HEK293 (cell line): ENCODE results near the gene FRAS1.
"Not testable (repeated sequence)": the region's sequence is repeated elsewhere in the genome, so short reads cannot be mapped to it uniquely, and the experiment has no call there.

ENCODE experiments used
- CTCF ChIA-PET: fragments of 350-600 bp; formaldehyde crosslinking; extraction: SDS; loops from one replicate; lab custom pipeline; 2021; ENCODE audit warnings: antibody characterized with exemption; lab: Yijun Ruan, JAX
- POLR2A ChIA-PET: fragments of 300-600 bp; formaldehyde crosslinking; extraction: SDS; loops from one replicate; lab custom pipeline; 2020; ENCODE audit warnings: antibody characterized with exemption, inconsistent platforms; lab: Yijun Ruan, JAX
- H3K27ac ChIP-seq: fragments of 200-500 bp; sonication (Bioruptor generic); 2 replicates; pipeline ENCODE4 v1.5.1; 2014; ENCODE audit warnings: low read depth, low read length, control low read depth, inconsistent platforms; ENCODE audit errors: extremely low read depth
- H3K36me3 ChIP-seq, 2 experiments: fragments of 200-500 bp in 1 of 2; sonication (Bioruptor generic) in 1 of 2; 1 replicate in 1 of 2; 2 replicates in 1 of 2; pipeline ENCODE4 v1.5.1; 2014 to 2017; ENCODE audit warnings: inconsistent platforms in 2 of 2, low read length in 2 of 2; ENCODE audit not compliant: control insufficient read depth in 2 of 2, insufficient read depth in 1 of 2
- H3K4me1 ChIP-seq: fragments of 200-500 bp; sonication (Bioruptor generic); 2 replicates; pipeline ENCODE4 v1.5.1; 2014; ENCODE audit warnings: mild to moderate bottlenecking, low read length, inconsistent platforms; ENCODE audit not compliant: control insufficient read depth, insufficient read depth
- H3K4me3 ChIP-seq: 2 replicates; pipeline ENCODE4 v1.5.1; 2011; ENCODE audit warnings: low read depth, mild to moderate bottlenecking, control low read depth, low read length, moderate library complexity
- H3K9me3 ChIP-seq: fragments of 200-500 bp; sonication (Bioruptor generic); 2 replicates; pipeline ENCODE4 v1.5.1; 2014; ENCODE audit warnings: low read depth, low read length, inconsistent platforms; ENCODE audit not compliant: control insufficient read depth, insufficient read depth
- BCL11A ChIP-seq: fragments of 450-650 bp; formaldehyde crosslinking; IDR thresholded peaks from 2 replicates; pipeline ENCODE4 v1.5.1; 2016; ENCODE audit warnings: low read depth, missing biosample characterization, missing genetic modification characterization
- KLF7 ChIP-seq: fragments of 450-650 bp; formaldehyde crosslinking; IDR thresholded peaks from 2 replicates; pipeline ENCODE4 v1.5.1; 2016; ENCODE audit warnings: missing biosample characterization, missing genetic modification characterization, borderline replicate concordance
- MZF1 ChIP-seq: fragments of 450-650 bp; formaldehyde crosslinking; IDR thresholded peaks from 2 replicates; pipeline ENCODE4 v1.5.1; 2017; ENCODE audit warnings: missing biosample characterization, missing genetic modification characterization, borderline replicate concordance
- YY2 ChIP-seq: fragments of 450-650 bp; formaldehyde crosslinking; IDR thresholded peaks from 2 replicates; pipeline ENCODE4 v1.5.1; 2016; ENCODE audit warnings: missing biosample characterization, missing genetic modification characterization
- ZBTB49 ChIP-seq: fragments of 450-650 bp; formaldehyde crosslinking; IDR thresholded peaks from 2 replicates; pipeline ENCODE4 v1.5.1; 2016; ENCODE audit warnings: missing biosample characterization, missing genetic modification characterization, low read depth
- ZIC2 ChIP-seq: fragments of 450-650 bp; formaldehyde crosslinking; IDR thresholded peaks from 2 replicates; pipeline ENCODE4 v1.5.1; 2016; ENCODE audit warnings: missing biosample characterization, missing genetic modification characterization
- ZNF10 ChIP-seq: fragments of 450-650 bp; formaldehyde crosslinking; IDR thresholded peaks from 2 replicates; pipeline ENCODE4 v1.5.1; 2017; ENCODE audit warnings: missing biosample characterization, missing genetic modification characterization
- ZNF2 ChIP-seq: fragments of 450-650 bp; formaldehyde crosslinking; IDR thresholded peaks from 2 replicates; pipeline ENCODE4 v1.5.1; 2016; ENCODE audit warnings: missing biosample characterization, missing genetic modification characterization
- ZNF37A ChIP-seq: fragments of 450-650 bp; IDR thresholded peaks from 2 replicates; pipeline ENCODE4 v1.5.1; 2018; ENCODE audit warnings: missing biosample characterization, missing genetic modification characterization
- ZNF571 ChIP-seq: fragments of 450-650 bp; formaldehyde crosslinking; IDR thresholded peaks from 2 replicates; pipeline ENCODE4 v1.5.0; 2017; ENCODE audit warnings: missing biosample characterization, missing genetic modification characterization
- ZNF596 ChIP-seq: fragments of 450-650 bp; IDR thresholded peaks from 2 replicates; pipeline ENCODE4 v1.5.0; 2018; ENCODE audit warnings: missing biosample characterization, mild to moderate bottlenecking, missing genetic modification characterization, moderate library complexity
- ZNF677 ChIP-seq: fragments of 450-650 bp; IDR thresholded peaks from 2 replicates; pipeline ENCODE4 v1.5.0; 2018; ENCODE audit warnings: missing biosample characterization, mild to moderate bottlenecking, missing genetic modification characterization, moderate library complexity
- ZNF701 ChIP-seq: fragments of 450-650 bp; formaldehyde crosslinking; IDR thresholded peaks from 2 replicates; pipeline ENCODE4 v1.5.1; 2016; ENCODE audit warnings: missing biosample characterization, missing genetic modification characterization
- ZNF707 ChIP-seq: fragments of 450-650 bp; formaldehyde crosslinking; IDR thresholded peaks from 2 replicates; pipeline ENCODE4 v1.5.1; 2016; ENCODE audit warnings: missing biosample characterization, missing genetic modification characterization
- ZNF791 ChIP-seq: fragments of 450-650 bp; formaldehyde crosslinking; IDR thresholded peaks from 2 replicates; pipeline ENCODE4 v1.5.1; 2016; ENCODE audit warnings: missing biosample characterization, missing genetic modification characterization
- ZSCAN5A ChIP-seq: fragments of 450-650 bp; formaldehyde crosslinking; IDR thresholded peaks from 2 replicates; pipeline ENCODE4 v1.5.1; 2016; ENCODE audit warnings: missing biosample characterization, missing genetic modification characterization
- TF ChIP-seq, protein P1 (sequence below): fragments of 450-650 bp; formaldehyde crosslinking; IDR thresholded peaks from 2 replicates; pipeline ENCODE4 v1.5.1; 2016; ENCODE audit warnings: missing biosample characterization, missing genetic modification characterization

The FRAS1 gene

DNA sequence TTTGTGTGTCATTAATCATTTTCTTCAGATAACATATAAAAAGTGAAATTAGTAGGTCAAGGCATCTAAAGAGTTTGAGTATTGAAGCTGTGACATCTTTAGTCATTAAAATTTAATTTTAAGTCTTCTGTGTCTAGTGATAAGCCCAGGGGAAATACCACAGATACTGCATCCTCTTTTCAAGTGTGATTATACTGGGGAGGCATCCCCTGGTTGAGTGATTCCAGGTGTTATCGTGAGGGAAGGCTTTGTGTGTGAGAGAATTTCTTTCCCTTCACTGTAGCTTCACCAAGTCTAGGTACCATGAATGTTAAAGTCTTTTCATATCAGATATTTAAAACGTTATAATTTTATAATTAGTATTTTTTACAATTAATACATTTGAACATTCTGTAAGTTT is 193.4 kb downstream of the FRAS1 start:
- Histone ChIP-seq H3K9me3 (no peaks in the 10 kb centered on the region), H3K27ac (no peak overlapping the region), H3K4me1 (peaks cover 11% of the 10 kb centered on the region), H3K36me3 (peaks cover 0 to 2% of the 10 kb centered on the region in 2 experiments; a peak in 1 of 3 replicates), H3K4me3 (no peak overlapping the region)
- TF ChIP-seq YY2 (no peak), ZSCAN5A (no peak), ZNF701 (no peak), ZBTB49 (tag by site-specific recombination) (no peak), ZNF37A (no peak), ZNF2 (no peak), ZNF10 (no peak), ZNF571 (tag by site-specific recombination) (no peak), MZF1 (tag by site-specific recombination) (no peak), KLF7 (tag by site-specific recombination) (no peak), ZNF596 (tag by site-specific recombination) (no peak), ZNF791 (tag by site-specific recombination) (no peak), ZNF707 (tag by site-specific recombination) (no peak), BCL11A (tag by site-specific recombination) (no peak)
- POLR2A ChIA-PET, result no interaction called here
- CTCF ChIA-PET, result no interaction called here

DNA sequence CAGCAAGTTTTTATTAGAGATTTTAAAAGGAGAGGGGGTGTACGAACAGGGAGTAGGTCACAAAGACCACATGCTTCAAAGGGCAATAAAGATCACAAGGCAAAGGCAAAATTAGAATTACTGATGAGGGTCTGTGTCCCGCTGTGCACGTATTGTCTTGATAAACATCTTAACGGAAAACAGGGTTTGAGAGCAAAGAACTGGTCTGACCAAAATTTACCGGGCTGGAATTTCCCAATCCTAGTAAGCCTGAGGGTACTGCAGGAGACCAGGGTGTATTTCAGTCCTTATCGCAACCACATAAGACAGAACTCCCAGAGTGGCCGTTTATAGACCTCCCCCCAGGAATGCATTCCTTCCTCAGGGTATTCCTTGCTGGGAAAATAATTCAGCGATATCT is 195.7 kb downstream of the FRAS1 start:
- H3K9me3 ChIP-seq, POLR2A ChIA-PET, H3K36me3 ChIP-seq, H3K4me1 ChIP-seq, CTCF ChIA-PET, H3K4me3 ChIP-seq, H3K27ac ChIP-seq: not testable (repeated sequence)

- H3K27ac ChIP-seq, result no peak overlapping the region
- no peaks in the 10 kb centered on the region for H3K4me1 ChIP-seq
- CTCF ChIA-PET, result interaction anchor here (0.6 kb wide), 1 partner anchor 233 kb away, joined by 3 read pairs; no protein-coding TSS in a partner anchor
- no peaks in the 10 kb centered on the region for H3K9me3 ChIP-seq
- H3K36me3 ChIP-seq, result peaks cover 0 to 2% of the 10 kb centered on the region in 2 experiments; a peak in 2 of 3 replicates
- no peak overlapping the region for H3K4me3 ChIP-seq
- TF ChIP-seq, protein P1, sequence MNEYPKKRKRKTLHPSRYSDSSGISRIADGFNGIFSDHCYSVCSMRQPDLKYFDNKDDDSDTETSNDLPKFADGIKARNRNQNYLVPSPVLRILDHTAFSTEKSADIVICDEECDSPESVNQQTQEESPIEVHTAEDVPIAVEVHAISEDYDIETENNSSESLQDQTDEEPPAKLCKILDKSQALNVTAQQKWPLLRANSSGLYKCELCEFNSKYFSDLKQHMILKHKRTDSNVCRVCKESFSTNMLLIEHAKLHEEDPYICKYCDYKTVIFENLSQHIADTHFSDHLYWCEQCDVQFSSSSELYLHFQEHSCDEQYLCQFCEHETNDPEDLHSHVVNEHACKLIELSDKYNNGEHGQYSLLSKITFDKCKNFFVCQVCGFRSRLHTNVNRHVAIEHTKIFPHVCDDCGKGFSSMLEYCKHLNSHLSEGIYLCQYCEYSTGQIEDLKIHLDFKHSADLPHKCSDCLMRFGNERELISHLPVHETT (tag by site-specific recombination), result no peak
- no peak for TF ChIP-seq ZNF677 (tag by site-specific recombination)
- peak; percentile 48 for TF ChIP-seq ZIC2 (tag by site-specific recombination)
- POLR2A ChIA-PET, result no interaction called here
Measured at GRCh38 chr4:78254893-78255292, 197.8 kb downstream of the FRAS1 start.
